ENCODE measurements around the gene KLK4. TPM values are rescaled to one million over a fixed set of nuclear protein-coding genes. Genes with fewer than 3 reads are reported as not detected.
A peak's percentile ranks its signal among the peaks of the same experiment; 100 is the strongest.

KLK4 gene
- total RNA-seq, 1 donor from 2014 or later, result not detected

- Histone ChIP-seq H3K4me1 (no peaks in the 10 kb centered on the region), H3K4me3 (no peak overlapping the region), H3K9me3 (no peaks in the 10 kb centered on the region), H3K27me3 (no peaks in the 10 kb centered on the region), H3K27ac (no peak overlapping the region), H3K36me3 (no peaks in the 10 kb centered on the region)
- intact Hi-C loops (cut with DNase I), result no loop called here
- peak; percentile 36 to 59 (median 44) for TF ChIP-seq CTCF (IDR thresholded peaks at IDR 0.05)
- DNase-seq (ENCODE audit: low spot score in 2 of 2), result no peak
Measured at GRCh38 chr19:50922317-50922853, 11.2 kb upstream of the KLK4 start.

- Histone ChIP-seq H3K4me3 (no peak overlapping the region), H3K9me3 (no peaks in the 10 kb centered on the region), H3K27me3 (no peaks in the 10 kb centered on the region), H3K36me3 (no peaks in the 10 kb centered on the region), H3K27ac (no peak overlapping the region), H3K4me1 (no peaks in the 10 kb centered on the region)
- DNase-seq (ENCODE audit: low spot score in 2 of 2), result no peak
- no peak for TF ChIP-seq CTCF (IDR thresholded peaks at IDR 0.05)
- intact Hi-C loops (cut with DNase I), result no loop called here
Measured at GRCh38 chr19:50921426-50922316, 10.5 kb upstream of the KLK4 start.

GRCh38 chr19:50916069-50916468 is 4.9 kb upstream of the KLK4 start:
- Histone ChIP-seq H3K27ac (no peak overlapping the region), H3K4me1 (no peaks in the 10 kb centered on the region), H3K27me3 (no peaks in the 10 kb centered on the region), H3K4me3 (no peak overlapping the region), H3K36me3 (no peaks in the 10 kb centered on the region), H3K9me3 (no peaks in the 10 kb centered on the region)
- no peak for TF ChIP-seq CTCF (IDR thresholded peaks at IDR 0.05)
- intact Hi-C loops (cut with DNase I), result no loop called here
- no peak for DNase-seq (ENCODE audit: low spot score in 2 of 2)

- no peaks in the 10 kb centered on the region for H3K4me1 ChIP-seq
- H3K27me3 ChIP-seq, result no peaks in the 10 kb centered on the region
- no peak overlapping the region for H3K4me3 ChIP-seq
- DNase-seq (ENCODE audit: low spot score in 2 of 2), result no peak
- intact Hi-C loops (cut with DNase I), result no loop called here
- no peak overlapping the region for H3K27ac ChIP-seq
- no peak for TF ChIP-seq CTCF (IDR thresholded peaks at IDR 0.05)
- no peaks in the 10 kb centered on the region for H3K9me3 ChIP-seq
- H3K36me3 ChIP-seq, result no peaks in the 10 kb centered on the region
Measured at GRCh38 chr19:50912727-50913716, 1.8 kb upstream of the KLK4 start.

- intact Hi-C loops (cut with DNase I), result no loop called here
- Histone ChIP-seq H3K27ac (no peak overlapping the region), H3K27me3 (no peaks in the 10 kb centered on the region), H3K4me1 (no peaks in the 10 kb centered on the region), H3K9me3 (no peaks in the 10 kb centered on the region), H3K36me3 (no peaks in the 10 kb centered on the region), H3K4me3 (no peak overlapping the region)
- no peak for TF ChIP-seq CTCF (IDR thresholded peaks at IDR 0.05)
- no peak for DNase-seq (ENCODE audit: low spot score in 2 of 2)
Measured at GRCh38 chr19:50912102-50912599, 956 bp upstream of the KLK4 start.
